Stimulated activated CD4-positive, alpha-beta T cell treated with anti-CD3 and anti-CD28 coated beads, Interleukin-2, amount 100 ng/mL, for 24 hours (primary cell): Measurements from ENCODE around the gene RAC3.

Source experiments
- DNase-seq, 2 donors: peaks; one replicate each; pipeline ENCODE4 v3.0.0-alpha.2; 2020

The RAC3 gene

DNA sequence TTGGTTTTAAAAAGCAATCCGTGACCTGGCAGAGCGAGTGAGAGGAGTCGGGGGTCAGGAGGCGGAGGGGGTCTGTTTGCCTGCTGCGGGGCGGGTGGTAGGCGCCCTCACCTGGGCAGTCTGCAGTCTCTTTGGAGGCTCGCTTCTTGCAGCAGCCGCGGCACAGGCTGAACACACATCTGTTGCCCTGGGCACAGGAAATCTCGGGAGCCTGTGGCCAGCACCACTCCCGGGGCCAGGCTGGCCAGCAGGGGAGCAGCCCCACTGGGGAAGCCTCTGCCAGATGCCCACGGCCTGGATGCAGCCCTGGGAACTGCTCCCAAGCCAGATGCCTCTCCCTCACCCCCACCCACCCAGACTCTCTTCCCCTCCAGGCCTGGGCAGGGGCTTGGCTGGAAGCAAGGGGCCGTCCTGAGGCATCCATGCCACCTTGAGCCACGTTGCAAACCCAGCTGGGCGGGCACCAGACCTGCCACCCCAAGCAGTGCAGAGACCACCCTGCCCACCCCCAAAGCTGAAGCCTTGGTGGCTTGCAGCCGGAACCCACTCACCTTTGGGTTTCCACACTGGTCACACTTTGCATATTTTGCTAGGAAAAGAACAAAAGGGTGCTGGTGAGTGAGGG, 26.9 kb downstream of the RAC3 start:
- no peak for DNase-seq

DNA sequence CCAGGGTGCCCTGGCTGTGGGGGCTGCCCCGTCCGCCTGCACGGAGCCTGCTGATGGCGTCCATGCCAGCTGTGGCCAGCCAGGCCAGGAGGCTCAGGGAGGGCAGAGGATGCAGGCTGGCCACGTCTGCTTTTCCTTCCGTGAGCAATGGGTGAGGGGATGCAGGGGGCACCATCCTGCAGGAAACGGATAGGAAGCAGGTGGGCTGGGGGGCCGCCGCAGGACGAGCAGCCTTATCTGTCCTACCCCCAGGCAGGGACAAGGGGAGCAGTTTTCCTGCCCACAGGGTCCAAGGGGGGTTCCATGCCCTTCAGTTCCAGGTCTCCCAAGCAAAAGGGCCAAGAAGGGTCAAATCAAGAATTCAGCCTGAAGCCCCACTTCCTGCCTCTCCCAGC, 27.4 kb downstream of the RAC3 start:
- no peak for DNase-seq

GRCh38 chr17:82059272-82060000, 28.0 kb downstream of the RAC3 start:
- peak in 1 of 2 donors; percentile 5 for DNase-seq

GRCh38 chr17:82060001-82060380, 28.5 kb downstream of the RAC3 start:
- no peak for DNase-seq

DNA sequence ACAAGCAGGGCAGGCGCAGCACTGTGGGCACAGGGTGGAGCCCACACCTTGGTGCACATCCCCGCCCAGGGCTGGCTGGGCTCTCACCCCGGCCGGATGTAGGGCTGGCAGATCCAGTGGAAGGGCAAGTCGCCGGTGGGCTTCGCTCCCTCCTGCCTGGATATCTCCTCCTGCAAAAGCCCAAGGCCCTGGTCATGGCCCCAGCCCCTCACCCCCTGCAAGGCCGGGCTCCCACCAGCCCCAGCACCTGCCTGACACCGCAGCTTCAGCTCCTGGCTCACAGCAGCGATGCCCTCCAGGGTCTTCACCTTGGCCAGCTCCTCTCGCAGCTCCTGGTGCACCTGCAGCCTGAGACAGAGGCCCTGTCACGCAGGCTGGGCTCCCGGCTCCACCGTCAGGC, 29.1 kb downstream of the RAC3 start:
- DNase-seq, result no peak

DNA sequence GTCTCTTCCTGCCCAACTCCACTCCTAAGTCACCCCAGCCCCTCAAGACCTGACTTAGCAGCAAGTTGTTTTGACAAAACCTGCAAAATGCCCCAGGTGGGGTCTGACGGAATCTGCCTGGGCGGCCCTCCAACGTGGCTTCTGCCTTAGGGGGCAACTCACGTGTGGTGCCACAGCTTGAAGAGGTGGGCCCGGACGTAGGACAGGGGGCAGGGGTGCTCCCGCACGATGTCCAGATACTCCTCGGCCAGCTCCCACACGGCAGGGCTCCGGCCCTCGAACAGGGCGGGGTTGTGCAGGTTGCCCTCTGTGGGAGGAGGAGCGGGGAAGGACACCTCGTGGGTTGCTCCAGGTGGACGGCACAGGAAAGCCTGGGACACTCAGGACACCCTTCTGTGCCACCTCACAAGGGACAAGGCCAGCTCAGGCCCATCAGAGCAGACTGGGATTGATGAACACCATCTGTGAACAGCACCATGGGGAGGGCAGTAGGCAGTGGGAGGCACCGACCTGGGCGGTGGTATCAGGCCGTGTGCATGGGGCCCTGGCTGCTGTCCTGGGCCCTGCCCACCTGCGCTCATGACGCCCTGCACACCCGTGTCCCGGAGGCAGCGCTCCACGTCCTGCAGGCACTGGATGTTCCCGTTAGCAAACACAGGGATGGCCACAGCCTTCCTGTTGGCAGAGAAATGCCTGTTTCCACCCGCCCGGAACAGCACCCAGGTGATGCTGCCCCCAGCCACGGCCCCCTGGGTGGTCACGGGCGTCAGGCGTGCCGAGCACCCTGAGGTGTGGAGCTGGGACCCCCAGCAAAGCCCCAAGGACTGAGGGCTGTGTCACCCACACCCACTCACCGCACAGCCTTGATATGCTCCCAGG, 29.8 kb downstream of the RAC3 start:
- DNase-seq, result no peak

GRCh38 chr17:82062076-82062983, 30.9 kb downstream of the RAC3 start:
- peak in 1 of 2 donors; percentile 1 for DNase-seq

DNA sequence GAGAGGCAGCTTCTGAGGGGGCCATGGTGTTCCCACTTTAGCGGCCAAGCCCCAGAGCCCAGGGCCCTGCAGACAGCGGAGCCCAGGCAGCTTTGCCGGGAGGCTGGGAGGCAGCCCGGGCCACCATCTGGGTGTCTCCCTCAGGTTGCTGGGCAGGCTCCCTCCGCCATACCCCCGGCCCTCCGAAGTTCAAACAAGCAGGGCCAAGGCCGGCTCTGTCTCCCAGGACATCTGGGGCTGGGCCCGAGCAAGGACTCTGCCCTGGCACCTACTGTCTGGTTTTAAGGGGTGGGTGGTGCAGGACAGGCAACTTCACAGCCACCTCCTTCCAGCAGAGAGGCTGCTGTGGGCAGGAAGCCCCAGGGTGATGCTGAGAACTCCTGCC, 31.5 kb downstream of the RAC3 start:
- no peak for DNase-seq

GRCh38 chr17:82063424-82064415, 32.2 kb downstream of the RAC3 start:
- DNase-seq, result no peak

DNA sequence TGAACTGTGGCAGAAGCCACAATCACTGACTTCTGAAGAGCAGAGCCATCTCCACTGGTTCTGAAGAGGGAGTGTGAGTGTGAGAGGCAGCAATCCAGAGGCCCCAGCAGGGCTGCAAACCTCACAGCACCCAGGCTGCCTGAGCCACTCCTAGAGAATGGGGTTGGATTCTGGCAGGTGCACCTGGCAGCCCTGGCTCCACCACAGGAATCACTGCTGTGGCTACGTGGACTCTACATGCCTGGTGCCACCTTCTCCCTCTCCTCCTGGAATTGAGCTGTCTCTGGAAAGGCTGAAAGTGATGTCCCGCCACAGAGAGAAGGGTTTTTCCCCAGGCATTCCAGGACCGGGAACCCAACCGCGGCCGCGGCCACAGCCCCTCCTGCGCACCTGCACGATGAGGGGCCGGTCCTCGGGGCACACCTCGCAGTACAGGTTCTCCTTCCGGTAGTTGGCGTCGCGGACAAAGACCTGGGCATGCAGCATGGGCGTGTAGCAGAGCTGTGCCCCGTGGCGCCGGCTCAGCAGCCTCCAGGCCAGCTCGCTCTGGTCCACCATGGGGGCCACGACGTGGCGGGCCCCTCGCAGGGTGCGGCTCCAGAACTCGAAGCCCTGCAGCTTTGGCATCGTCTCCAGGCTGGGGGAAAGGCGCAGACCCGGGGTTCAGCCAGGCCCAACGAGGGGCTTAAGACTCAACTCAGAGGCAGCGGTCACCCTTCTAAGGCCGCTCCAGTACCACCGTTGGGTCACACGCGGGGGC, 33.1 kb downstream of the RAC3 start:
- no peak for DNase-seq

DNA sequence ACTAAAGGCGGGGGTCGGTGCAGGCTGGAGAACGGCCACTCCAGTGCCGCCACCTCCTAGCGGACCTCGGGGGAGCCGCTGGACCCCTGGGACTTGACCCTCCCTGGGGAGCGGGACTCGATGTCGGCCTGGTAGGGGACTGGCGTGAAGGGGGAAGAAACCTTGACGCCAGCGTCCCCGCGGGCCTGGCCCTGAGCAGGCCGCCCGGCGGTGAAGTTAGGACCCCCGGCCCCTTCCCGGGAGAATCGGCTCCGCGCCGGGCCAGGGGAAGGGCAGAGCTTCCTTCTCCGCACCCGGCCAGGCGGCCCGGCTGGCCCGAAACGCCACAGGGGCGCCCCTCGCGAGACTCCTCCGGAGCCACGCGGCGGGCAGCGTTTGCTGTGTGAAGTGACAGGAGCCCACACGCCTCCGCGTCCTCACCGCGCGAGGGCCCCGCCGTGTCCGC, 33.7 kb downstream of the RAC3 start:
- DNase-seq, result no peak

DNA sequence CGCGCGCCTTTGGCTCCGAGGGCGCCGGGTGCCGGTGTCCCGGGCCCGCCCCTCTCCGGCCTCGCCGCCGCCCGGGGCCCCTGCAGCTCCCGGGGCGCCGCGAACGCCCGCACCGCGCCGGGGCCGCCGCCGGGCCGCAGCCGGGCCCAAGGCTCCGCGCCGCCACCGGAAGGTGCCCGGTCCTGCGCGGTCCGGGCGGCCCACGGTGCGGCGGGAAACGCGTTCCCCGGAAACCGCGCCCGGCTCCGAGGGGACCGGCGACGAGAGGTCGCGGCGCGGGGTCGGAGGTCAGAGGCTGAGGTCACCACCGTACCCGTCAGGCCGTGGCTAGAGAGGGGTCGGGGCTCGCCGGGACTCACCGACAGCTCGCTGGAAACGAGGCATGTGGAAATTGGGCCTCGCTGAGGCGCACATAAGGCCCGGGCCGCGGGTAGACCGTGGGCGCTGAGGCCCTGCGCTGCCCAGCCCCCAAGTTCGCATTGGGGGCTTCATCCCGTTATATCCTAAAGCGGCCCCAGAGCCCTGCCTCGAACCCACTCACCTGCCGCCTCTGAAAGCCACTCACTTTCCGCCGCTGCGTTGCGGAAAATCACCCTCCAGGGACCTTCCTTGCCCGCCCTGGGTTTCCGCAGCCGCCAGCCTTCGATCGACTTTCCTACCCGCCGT, 34.3 kb downstream of the RAC3 start, which contains the start of gene DUS1L:
TSS of gene DUS1L (minus strand) at position 167 of the 666 bp plus-strand sequence. CDS start 745 bp downstream, outside the sequence.
- peak; percentile 77 to 80 for DNase-seq

DNA sequence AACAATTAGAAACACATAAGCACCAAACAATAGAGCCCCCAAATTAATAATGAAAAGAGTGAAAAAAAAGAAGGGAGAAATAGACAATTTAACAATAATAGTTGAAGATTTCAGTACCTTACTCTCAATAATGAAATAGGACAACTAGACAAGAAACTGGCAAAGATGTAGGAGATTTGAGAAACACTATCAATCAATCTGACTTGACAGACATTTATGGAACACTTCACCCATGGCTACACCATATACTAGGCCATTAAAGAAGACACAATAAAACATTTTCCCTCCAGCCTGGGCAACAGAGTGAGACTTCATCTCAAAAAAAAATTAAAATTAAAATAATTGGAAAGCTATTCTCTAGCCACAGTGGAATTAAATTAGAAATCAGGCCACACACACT, 39.1 kb downstream of the RAC3 start:
- no peak for DNase-seq

DNA sequence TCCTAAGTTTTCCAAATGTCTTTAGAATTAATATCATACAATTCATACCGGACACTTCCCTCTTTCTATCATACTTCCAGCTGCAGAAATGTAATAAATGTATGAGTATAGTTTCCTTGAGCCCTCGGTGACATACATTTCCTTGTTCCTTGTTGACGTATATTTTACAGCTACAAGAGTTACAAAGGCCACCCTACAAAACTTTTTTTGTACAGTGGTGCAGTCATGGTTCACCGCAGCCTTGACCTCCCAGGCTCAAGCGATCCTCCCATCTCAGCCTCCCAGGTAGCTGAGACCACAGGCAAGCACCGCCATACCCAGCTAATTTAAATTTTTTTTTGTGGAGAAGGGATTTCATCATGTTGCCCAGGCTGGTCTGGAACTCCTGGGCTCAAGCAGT, 41.3 kb downstream of the RAC3 start:
- no peak for DNase-seq

- no peak for DNase-seq
Observed at GRCh38 chr17:82073446-82073845, 42.0 kb downstream of the RAC3 start.

DNA sequence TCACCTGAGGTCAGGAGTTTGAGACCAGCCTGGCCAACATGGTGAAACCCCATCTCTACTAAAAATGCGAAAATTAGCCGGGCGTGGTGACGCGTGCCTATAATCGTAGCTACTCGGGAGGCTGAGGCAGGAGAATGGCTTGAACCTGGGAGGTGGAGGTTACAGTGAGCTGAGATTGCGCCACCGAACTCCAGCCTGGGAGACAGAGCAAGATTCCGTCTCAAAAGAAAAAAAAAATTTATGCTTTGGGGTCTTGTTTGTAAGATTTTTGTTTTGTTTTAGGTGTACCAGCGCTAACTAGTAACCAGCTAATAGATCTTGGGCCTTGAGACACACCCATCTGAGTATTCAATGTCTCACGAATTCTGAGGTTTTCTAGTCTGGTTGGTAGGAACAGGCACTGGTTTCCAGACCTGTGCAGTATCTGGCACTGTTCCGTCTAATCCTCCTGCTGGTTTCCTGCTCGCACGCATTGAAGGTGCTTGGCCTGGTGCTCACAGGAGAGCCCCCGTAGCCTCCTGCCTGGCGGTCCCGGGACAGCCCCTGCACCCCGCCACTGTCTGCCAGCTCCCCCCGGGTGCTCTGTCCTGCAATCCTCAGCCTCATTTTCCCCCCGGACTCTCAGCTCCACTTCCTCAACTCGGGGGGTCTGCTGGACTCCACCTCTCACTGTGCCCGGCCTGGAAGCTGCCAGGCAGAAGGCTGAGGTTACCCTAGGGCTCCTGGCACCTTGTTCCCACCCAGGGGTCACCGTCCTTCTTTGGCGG, 44.7 kb downstream of the RAC3 start:
- no peak for DNase-seq

- no peak for DNase-seq
Observed at GRCh38 chr17:82076785-82077591, 45.5 kb downstream of the RAC3 start.
